GM12875 (cell line): Measurements from ENCODE around the gene VDR.

Source experiments
- H3K4me3 ChIP-seq: one replicate; pipeline ENCODE4 v1.5.1; 2011; ENCODE audit warnings: low read depth, low read length, control low read depth
- TF ChIP-seq, protein P1 (sequence below): IDR thresholded peaks from 2 replicates; pipeline ENCODE4 v1.5.1; 2011; ENCODE audit warnings: low read depth, mild to moderate bottlenecking, control low read depth, inconsistent platforms, low read length, moderate library complexity, borderline replicate concordance; ENCODE audit not compliant: insufficient read depth

Gene VDR

DNA sequence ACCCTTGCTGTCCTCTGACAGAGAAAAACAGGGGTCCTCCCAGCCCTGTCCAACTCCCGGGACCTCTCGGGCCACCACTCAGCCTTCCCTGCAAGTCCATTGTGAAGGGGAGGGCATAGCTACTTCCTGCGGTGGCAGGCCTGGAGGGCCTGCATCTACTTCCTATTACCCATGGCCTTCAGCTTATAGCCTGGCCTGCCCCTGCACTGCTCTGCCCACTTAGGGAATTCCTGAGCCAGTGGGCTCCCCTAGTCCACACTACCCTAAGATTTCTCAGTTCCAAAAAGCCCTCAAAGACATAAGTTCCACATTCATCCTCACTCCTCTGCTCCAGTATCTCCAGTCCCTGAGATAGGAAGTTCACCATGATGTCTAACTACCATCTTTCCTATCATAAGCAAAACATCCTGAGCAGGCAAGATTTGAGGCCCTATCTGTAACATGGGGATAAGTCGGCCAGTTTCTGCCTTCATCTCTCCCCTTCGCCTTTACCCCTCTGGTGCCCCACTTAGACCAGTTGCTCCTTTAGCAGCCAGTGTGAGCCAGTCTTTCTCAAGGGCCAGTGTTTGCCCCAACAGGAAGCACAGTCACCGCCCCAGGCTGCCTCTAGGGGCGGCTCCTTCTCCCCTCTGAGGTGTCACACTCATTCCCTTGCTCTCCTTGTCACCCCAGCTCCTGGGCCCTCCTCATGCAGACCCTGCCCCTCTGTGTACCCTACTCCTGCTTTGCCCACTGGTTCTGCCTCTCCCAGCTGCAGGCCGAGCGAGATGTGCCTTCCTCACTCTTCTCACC, 96.0 kb downstream of the VDR start:
- TF ChIP-seq, protein P1, sequence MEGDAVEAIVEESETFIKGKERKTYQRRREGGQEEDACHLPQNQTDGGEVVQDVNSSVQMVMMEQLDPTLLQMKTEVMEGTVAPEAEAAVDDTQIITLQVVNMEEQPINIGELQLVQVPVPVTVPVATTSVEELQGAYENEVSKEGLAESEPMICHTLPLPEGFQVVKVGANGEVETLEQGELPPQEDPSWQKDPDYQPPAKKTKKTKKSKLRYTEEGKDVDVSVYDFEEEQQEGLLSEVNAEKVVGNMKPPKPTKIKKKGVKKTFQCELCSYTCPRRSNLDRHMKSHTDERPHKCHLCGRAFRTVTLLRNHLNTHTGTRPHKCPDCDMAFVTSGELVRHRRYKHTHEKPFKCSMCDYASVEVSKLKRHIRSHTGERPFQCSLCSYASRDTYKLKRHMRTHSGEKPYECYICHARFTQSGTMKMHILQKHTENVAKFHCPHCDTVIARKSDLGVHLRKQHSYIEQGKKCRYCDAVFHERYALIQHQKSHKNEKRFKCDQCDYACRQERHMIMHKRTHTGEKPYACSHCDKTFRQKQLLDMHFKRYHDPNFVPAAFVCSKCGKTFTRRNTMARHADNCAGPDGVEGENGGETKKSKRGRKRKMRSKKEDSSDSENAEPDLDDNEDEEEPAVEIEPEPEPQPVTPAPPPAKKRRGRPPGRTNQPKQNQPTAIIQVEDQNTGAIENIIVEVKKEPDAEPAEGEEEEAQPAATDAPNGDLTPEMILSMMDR: peak; percentile 63
- peak overlapping the region; percentile 40 for H3K4me3 ChIP-seq

DNA sequence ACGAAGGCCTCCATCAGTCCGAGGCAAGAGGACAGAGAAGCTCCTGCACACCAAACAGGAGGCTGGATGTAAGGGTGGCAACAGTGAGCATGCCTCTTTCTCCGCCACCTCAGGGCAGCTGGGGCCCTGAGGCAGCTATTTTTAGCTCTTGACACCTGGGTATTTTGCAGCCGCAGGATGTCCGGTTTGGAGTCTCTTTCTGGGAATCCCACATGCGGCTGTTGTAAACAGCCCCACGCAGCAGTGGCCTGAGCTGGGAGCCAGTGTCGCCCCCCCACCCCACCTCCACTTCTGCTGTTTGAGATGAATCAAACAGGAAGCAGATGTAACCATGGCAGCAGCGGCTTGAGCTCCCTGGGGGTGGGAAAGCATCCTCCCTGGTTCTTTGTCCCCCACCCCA, 96.7 kb downstream of the VDR start:
- TF ChIP-seq, protein P1: no peak
- H3K4me3 ChIP-seq: no peak overlapping the region

DNA sequence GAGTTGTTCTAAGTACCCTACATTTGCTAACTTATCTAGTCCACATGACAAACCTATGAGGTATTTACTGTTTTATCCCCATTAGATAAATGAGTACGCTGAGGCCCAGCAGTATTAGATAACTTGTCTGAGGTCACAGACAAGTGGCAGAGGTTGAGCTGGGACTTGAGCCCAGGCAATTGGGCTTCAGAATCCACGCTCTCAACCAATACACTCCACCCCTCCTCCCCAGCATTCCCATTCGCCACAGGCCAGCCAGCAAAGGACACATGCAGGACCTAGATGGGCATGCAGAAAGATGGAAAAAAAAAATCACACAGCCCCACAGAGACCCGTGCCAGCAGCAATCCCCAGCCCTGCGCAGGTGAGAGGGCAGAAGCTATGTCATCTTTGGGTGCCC, 97.5 kb downstream of the VDR start:
- H3K4me3 ChIP-seq: no peak overlapping the region
- TF ChIP-seq, protein P1: no peak

DNA sequence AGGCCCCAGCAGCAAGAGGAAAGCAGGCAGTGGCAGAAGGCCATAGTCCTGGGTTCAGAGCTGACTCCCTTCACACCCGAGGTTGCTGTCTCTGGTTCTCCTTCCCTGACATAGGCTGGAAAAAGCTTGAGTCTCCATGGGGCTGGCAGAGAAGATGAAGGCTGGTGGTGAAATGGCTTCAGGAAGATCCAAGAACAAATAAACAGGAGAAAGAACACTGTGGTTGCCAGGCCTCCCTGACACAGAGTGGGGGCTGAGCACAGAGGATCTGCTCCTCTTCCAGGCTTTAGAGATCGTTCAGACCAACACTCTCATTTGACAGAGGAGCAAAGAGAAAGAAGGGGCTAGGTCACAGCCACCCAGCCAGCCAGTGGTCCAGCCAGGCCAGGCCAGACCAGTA, 99.4 kb downstream of the VDR start:
- no peak overlapping the region for H3K4me3 ChIP-seq
- TF ChIP-seq, protein P1: no peak

DNA sequence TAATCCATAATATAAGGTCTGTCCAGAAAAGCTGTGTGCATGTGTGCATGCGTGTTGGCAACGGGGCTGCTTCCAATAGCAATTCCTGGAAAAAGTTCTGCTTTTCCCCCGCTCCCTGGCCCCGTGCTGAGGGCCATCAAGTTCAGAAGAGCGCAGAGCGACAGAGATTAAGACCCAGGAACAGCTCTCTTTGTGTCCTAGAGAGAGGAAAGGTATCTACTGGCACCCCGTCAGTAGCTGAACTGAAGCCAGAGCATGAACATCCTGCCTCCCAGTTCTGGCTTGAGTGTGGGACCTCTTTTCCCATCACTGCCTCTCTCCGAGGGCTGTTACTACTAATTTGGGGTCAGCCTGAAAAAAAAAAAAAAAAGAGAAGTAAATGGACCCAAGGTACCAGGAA, 100.6 kb downstream of the VDR start:
- no peak overlapping the region for H3K4me3 ChIP-seq
- TF ChIP-seq, protein P1: no peak

DNA sequence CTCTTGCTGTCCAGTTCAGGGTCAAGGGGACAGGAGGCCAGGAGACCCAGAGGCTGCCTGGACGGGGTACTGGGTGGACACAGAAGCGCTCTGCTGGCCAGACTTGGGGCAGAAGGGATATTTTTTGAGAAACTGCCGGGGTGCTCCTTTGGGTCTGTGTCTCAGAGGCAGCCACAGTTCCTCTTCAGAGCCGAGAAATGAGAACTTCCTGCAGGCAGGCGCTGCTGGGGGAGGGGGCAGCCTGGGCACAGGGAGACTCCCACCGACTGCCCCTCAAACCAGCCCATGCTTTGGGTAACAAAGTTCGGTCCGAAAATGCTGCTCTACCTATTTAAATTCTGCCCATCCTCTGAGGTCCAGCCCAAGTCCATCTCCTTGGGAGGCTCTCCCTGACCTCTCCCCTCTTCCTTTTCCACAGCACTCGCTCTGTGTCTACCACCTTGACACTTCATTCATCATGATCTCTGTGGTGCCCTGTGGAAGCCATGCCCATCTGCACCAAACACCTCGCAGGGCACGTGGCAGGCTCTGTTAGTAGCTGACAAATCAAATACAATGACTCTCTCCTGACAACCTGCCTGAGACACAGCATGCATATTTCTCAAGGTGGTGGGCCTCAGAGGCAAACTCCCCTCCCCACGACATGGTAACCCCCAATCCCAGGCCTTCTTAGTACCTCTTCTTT, 101.5 kb downstream of the VDR start:
- TF ChIP-seq, protein P1: no peak
- no peak overlapping the region for H3K4me3 ChIP-seq

DNA sequence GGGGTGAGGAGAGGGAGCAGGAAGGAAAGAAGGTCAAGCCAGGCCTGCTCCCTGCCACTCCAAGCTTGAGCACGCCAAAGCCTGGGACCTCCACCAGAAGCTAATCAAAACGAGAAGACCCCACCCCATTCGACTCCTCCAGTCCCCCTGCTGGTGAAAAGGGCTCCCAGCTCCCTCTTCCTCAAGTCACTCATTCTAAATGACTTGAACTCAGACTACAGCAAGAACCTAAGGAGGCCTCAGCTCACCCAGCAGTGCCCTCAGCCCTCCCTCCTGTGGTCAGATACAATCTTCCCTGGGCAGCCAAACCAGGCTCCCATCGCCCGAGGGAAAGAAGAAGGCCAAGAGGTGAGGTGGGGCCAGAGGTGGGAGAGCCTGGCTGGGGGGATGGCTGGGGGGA, 102.5 kb downstream of the VDR start:
- TF ChIP-seq, protein P1: peak; percentile 28
- H3K4me3 ChIP-seq: no peak overlapping the region
